Naive thymus-derived CD4-positive, alpha-beta T cell (primary cell): ENCODE results near the gene ZCCHC8. TPM values are rescaled to one million over a fixed set of nuclear protein-coding genes. Genes with fewer than 3 reads are reported as not detected.
A peak's percentile ranks its signal among the peaks of the same experiment; 100 is the strongest.

ENCODE experiments used
- ATAC-seq: fragments of 150-1000 bp; cut with Tn5 transposase; 2 replicates; pipeline ENCODE4 v1.10.0; 2021; ENCODE audit warnings: mild to moderate bottlenecking, moderate library complexity
- CTCF ChIA-PET: fragments of 350-600 bp; sonication (Branson Sonifier 250); formaldehyde crosslinking; loops from one replicate; lab custom pipeline; 2021; ENCODE audit warnings: antibody characterized with exemption; lab: Charles Lee
- POLR2A ChIA-PET: fragments of 350-600 bp; sonication (Branson Sonifier 250); formaldehyde crosslinking; loops from one replicate; lab custom pipeline; 2021; ENCODE audit warnings: antibody characterized with exemption, inconsistent platforms; lab: Charles Lee
- DNase-seq, 9 donors: peaks; one replicate each; pipeline versions ENCODE4 v3.0.0 to v3.0.0-alpha.2; 2020 to 2022; ENCODE audit warnings: mixed read lengths in 1 of 9
- H3K27ac ChIP-seq: one replicate; pipeline ENCODE4 v1.7.0; 2013; ENCODE audit warnings: mild to moderate bottlenecking, low read depth, low read length, moderate library complexity
- H3K27me3 ChIP-seq, 2 donors: one replicate each; pipeline ENCODE4 v1.7.0; 2013; ENCODE audit warnings: low read length in 2 of 2, mild to moderate bottlenecking in 2 of 2, moderate library complexity in 2 of 2; ENCODE audit not compliant: control insufficient read depth in 2 of 2, insufficient read depth in 2 of 2
- H3K36me3 ChIP-seq, 3 experiments: 1 replicate in 2 of 3; 2 replicates in 1 of 3; pipeline ENCODE4 v1.7.0; 2013; ENCODE audit warnings: low read length in 3 of 3, mild to moderate bottlenecking in 3 of 3, moderate library complexity in 1 of 3; ENCODE audit not compliant: insufficient read depth in 3 of 3, control insufficient read depth in 2 of 3
- H3K4me1 ChIP-seq, 2 donors: one replicate each; pipeline ENCODE4 v1.7.0; 2013; ENCODE audit warnings: low read length in 2 of 2, mild to moderate bottlenecking in 2 of 2, moderate library complexity in 1 of 2; ENCODE audit not compliant: control insufficient read depth in 2 of 2, insufficient read depth in 2 of 2
- H3K4me3 ChIP-seq: 2 replicates; pipeline ENCODE4 v1.7.0; 2013; ENCODE audit warnings: mild to moderate bottlenecking, low read length
- H3K9me3 ChIP-seq, 3 experiments: 1 replicate in 2 of 3; 2 replicates in 1 of 3; pipeline ENCODE4 v1.7.0; 2013; ENCODE audit warnings: low read length in 3 of 3; ENCODE audit not compliant: control insufficient read depth in 2 of 3
- H3K27ac Mint-ChIP-seq, 9 donors: one replicate each; pipeline ENCODE4 v1.8.0; 2020 to 2022; ENCODE audit warnings: mixed read lengths in 9 of 9, mild to moderate bottlenecking in 8 of 9, moderate library complexity in 5 of 9, inconsistent platforms in 2 of 9
- H3K27me3 Mint-ChIP-seq, 5 donors: one replicate each; pipeline ENCODE4 v1.8.0; 2021 to 2022; ENCODE audit warnings: mixed read lengths in 5 of 5, mild to moderate bottlenecking in 1 of 5
- H3K36me3 Mint-ChIP-seq, 5 donors: one replicate each; pipeline ENCODE4 v1.8.0; 2020 to 2022; ENCODE audit warnings: mixed read lengths in 5 of 5, mild to moderate bottlenecking in 3 of 5, inconsistent platforms in 1 of 5
- H3K4me1 Mint-ChIP-seq, 7 donors: one replicate each; pipeline ENCODE4 v1.8.0; 2020 to 2022; ENCODE audit warnings: mixed read lengths in 7 of 7, mild to moderate bottlenecking in 3 of 7, inconsistent platforms in 1 of 7
- H3K4me3 Mint-ChIP-seq, 10 donors: one replicate each; pipeline ENCODE4 v1.8.0; 2020 to 2022; ENCODE audit warnings: mild to moderate bottlenecking in 10 of 10, mixed read lengths in 10 of 10, moderate library complexity in 6 of 10, inconsistent platforms in 2 of 10
- H3K9me3 Mint-ChIP-seq, 11 donors: one replicate each; pipeline ENCODE4 v1.8.0; 2020 to 2022; ENCODE audit warnings: mixed read lengths in 11 of 11, mild to moderate bottlenecking in 4 of 11, inconsistent platforms in 1 of 11, moderate library complexity in 1 of 11
- intact Hi-C, 2 donors: fragments of 100-400 bp; cut with micrococcal nuclease; formaldehyde crosslinking; loops; one replicate each; pipeline ENCODE4 v1.15.1; 2023
- polyA plus RNA-seq, 2 donors: library from polyadenylated mRNA; unstranded; fragments of 300-500 nt; fragmentation: Illumina TruSeq; gene quantifications; one replicate each; pipeline ENCODE4 v1.2.3, GENCODE V29; 2021
- total RNA-seq, 6 experiments: library from RNA in 5 of 6; stranded (reverse) in 5 of 6; gene quantifications; 1 replicate in 5 of 6; 2 replicates in 1 of 6; pipeline ENCODE4 v1.2.3 and lab custom pipeline; 2021 to 2026

Gene ZCCHC8
- total and polyA plus RNA-seq, 7 experiments from 2014 or later, result 10.6 to 54.0 (median 45.1) TPM

GRCh38 chr12:122423258-122424165 is 77.2 kb downstream of the ZCCHC8 start:
- Mint-ChIP-seq H3K36me3 (peaks cover 0 to 2% (median 0%) of the 10 kb centered on the region in 5 donors), H3K4me3 (peak overlapping the region; percentile 80 to 94 (median 89)), H3K9me3 (no peaks in the 10 kb centered on the region), H3K27ac (peak overlapping the region; percentile 76 to 91 (median 84)), H3K4me1 (peaks cover 16 to 30% (median 26%) of the 10 kb centered on the region in 7 donors), H3K27me3 (peaks cover 0 to 3% (median 0%) of the 10 kb centered on the region in 5 donors)
- Histone ChIP-seq H3K4me1 (peaks cover 17 to 20% of the 10 kb centered on the region in 2 donors), H3K4me3 (peak overlapping the region; percentile 71), H3K36me3 (no peaks in the 10 kb centered on the region), H3K27ac (peak overlapping the region; percentile 56), H3K27me3 (no peaks in the 10 kb centered on the region), H3K9me3 (no peaks in the 10 kb centered on the region)
- ATAC-seq (no peak), DNase-seq (peak in 2 of 9 donors; percentile 2 to 5)
- intact Hi-C loops, result loop anchor here (2.0 kb wide), 2 partner anchors 29 to 103 kb away; partner anchors contain the start of genes KNTC1 (in 1 of the 2) and RSRC2 (in 1 of the 2)
- ChIA-PET CTCF (interaction anchor here (0.8 to 1.5 kb wide), 4 partner anchors 17 to 48 kb away, joined by 3 to 7 read pairs (median 5); no protein-coding TSS in a partner anchor), POLR2A (interaction anchor here (0.5 to 1.2 kb wide), 4 partner anchors 10 to 29 kb away, joined by 3 to 7 read pairs (median 4); no protein-coding TSS in a partner anchor)

DNA sequence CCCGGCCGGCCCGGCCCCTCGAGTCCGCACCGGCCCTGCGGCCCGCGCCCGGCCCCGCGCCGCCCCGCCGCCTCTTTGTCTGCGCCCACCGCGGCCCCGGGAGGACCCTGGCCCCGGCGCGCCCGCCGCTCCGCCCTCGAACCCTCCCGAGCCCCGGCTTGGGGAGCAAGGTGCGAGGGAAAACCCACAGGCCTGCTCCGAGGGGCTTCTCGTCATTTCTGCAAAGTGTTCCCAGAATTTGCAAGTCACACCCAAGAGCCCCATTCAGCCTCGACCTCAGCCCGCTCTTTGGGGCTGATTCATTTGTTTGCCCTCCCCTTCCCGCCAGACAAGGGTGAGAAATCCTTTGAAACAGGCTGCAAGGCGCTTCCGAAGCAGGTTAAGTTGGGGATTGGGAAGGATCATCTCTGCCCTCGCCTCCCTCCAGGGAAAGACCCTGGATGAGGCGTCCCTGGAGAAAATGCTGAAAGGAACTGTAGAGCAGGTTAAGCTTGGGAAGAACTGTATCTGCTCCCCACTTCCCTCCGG is 77.9 kb downstream of the ZCCHC8 start:
- peak in 5 of 9 donors; percentile 7 to 43 (median 11) for DNase-seq
- Histone ChIP-seq H3K27ac (peak overlapping the region; percentile 56), H3K36me3 (no peaks in the 10 kb centered on the region), H3K9me3 (no peaks in the 10 kb centered on the region), H3K4me1 (peaks cover 17 to 20% of the 10 kb centered on the region in 2 donors), H3K27me3 (no peaks in the 10 kb centered on the region), H3K4me3 (peak overlapping the region; percentile 71)
- peaks cover 0 to 3% (median 0%) of the 10 kb centered on the region in 5 donors for H3K27me3 Mint-ChIP-seq
- H3K4me1 Mint-ChIP-seq, result peaks cover 21 to 36% (median 33%) of the 10 kb centered on the region in 7 donors
- H3K36me3 Mint-ChIP-seq, result peaks cover 0 to 5% (median 2%) of the 10 kb centered on the region in 5 donors
- ChIA-PET POLR2A (interaction anchor here (0.5 to 1.2 kb wide), 4 partner anchors 10 to 30 kb away, joined by 3 to 7 read pairs (median 4); no protein-coding TSS in a partner anchor), CTCF (interaction anchor here (0.6 to 1.6 kb wide), 5 partner anchors 17 to 50 kb away, joined by 3 to 7 read pairs (median 5); no protein-coding TSS in a partner anchor)
- H3K9me3 Mint-ChIP-seq, result no peaks in the 10 kb centered on the region
- intact Hi-C loops, result loop anchor here (1.0 to 2.0 kb wide), 6 partner anchors 23 to 104 kb away; partner anchors contain the start of genes KNTC1 (in 1 of the 2), RSRC2 (in 1 of the 2) and ZCCHC8 (in 1 of the 2)
- H3K27ac Mint-ChIP-seq, result peak overlapping the region; percentile 62 to 90 (median 83)
- ATAC-seq, result no peak
- H3K4me3 Mint-ChIP-seq, result peak overlapping the region; percentile 80 to 94 (median 89)

DNA sequence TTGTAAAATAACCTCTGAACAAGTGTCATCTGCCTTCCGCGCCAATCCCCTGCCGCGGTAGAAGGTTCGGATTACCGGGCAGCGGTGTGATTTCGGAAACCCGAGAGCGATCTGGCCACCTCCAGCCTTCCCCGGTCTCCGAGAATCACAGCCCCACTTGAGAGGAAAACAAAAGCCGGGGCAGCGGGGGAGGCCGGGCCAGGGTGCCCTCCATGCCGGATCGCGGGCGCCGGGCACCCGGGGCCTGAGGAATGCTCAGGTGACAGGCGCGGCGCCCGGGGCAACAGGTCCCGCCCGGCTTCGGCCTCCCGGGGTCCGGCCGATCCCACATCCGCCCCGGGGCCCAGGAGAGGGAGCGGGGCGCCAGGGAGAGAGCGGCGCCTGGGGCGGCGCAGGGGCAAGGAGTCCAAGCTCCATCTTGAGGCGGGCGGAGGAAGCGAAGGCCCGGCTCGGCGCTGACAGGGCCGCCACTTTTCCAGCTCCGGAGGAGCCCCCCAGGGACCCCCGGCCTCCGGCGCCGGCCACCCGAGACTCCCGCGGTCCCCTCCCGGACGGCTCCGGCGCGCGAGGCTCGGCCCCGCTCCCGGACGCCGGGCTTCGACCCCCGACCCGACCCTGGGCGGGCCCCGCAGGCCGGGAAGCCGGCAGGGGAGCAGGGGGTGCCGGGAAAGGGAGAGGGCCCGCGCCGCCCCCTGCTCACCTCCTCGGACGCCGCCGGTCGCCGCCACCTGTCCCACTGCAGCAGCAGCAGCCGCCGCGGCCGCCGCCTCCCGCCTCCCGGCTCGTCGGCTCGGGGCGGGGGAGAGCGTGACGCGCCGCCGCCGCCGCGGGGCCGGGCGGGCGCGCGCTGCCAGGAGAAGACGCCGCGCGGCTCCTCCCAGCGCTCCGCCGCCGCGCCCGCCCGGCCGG is 78.7 kb downstream of the ZCCHC8 start, which contains the start of gene CLIP1:
CLIP1 (minus strand) TSS at position 849 of the 909 bp plus-strand sequence. CDS start 42,217 bp downstream, outside the sequence.
- Mint-ChIP-seq H3K9me3 (no peaks in the 10 kb centered on the region), H3K27ac (peak within 1 kb of the TSS; percentile 83 to 93 (median 91)), H3K4me1 (peaks cover 23 to 39% (median 35%) of the 10 kb centered on the region in 7 donors), H3K4me3 (peak within 1 kb of the TSS; percentile 91 to 97 (median 92)), H3K27me3 (no peaks in the 10 kb centered on the region), H3K36me3 (peaks cover 0 to 6% (median 5%) of the 10 kb centered on the region in 5 donors)
- H3K9me3 ChIP-seq, result no peaks in the 10 kb centered on the region
- intact Hi-C loops, result loop anchor here (1.0 to 2.0 kb wide), 9 partner anchors 9 to 196 kb away; partner anchors contain the start of genes DIABLO (in 1 of the 2), KNTC1 (in 1 of the 2), RSRC2 (in 1 of the 2) and ZCCHC8 (in 1 of the 2)
- H3K36me3 ChIP-seq, result no peaks in the 10 kb centered on the region
- H3K4me1 ChIP-seq, result peaks cover 17 to 20% of the 10 kb centered on the region in 2 donors
- H3K27me3 ChIP-seq, result no peaks in the 10 kb centered on the region
- ATAC-seq (peak; percentile 84), DNase-seq (peak; percentile 40 to 73 (median 57))
- CTCF ChIA-PET, result interaction anchor here (0.6 to 2.0 kb wide), 4 partner anchors 23 to 51 kb away, joined by 3 to 9 read pairs (median 4); no protein-coding TSS in a partner anchor
- peak within 1 kb of the TSS; percentile 90 for H3K27ac ChIP-seq
- peak within 1 kb of the TSS; percentile 71 for H3K4me3 ChIP-seq
- POLR2A ChIA-PET, result interaction anchor here (1.0 to 1.4 kb wide), 2 partner anchors 12 to 23 kb away, joined by 3 to 4 read pairs; no protein-coding TSS in a partner anchor

Other genes starting within 250 kb of the ZCCHC8 start
- gene VPS33A, start 234.4 kb downstream of the ZCCHC8 start, total RNA-seq, result 10 to 100 TPM; 19.9 to 34.5 (median 31.4) TPM
- 10 to 100 TPM; 18.0 to 28.3 TPM for gene VPS33A, start 234.4 kb downstream of the ZCCHC8 start, polyA plus RNA-seq
- 10 to 100 TPM; 54.7 to 89.3 (median 65.1) TPM for gene CLIP1, start 78.3 kb downstream of the ZCCHC8 start, total RNA-seq
- 10 to 100 TPM; 13.6 to 25.8 TPM for gene CLIP1, start 78.3 kb downstream of the ZCCHC8 start, polyA plus RNA-seq
- gene RSRC2, start 26.0 kb upstream of the ZCCHC8 start, total RNA-seq, result 100 to 1,000 TPM in 4 of 5 experiments, 10 to 100 TPM in 1; 89.7 to 249 (median 139) TPM
- gene RSRC2, start 26.0 kb upstream of the ZCCHC8 start, polyA plus RNA-seq, result 10 to 100 TPM; 32.1 to 56.1 TPM
- gene KNTC1, start 26.3 kb upstream of the ZCCHC8 start, total RNA-seq, result 100 to 1,000 TPM in 1 of 5 experiments, 10 to 100 TPM in 4; 24.5 to 102 (median 31.0) TPM
- 1 to 10 TPM; 4.0 to 5.2 TPM for gene KNTC1, start 26.3 kb upstream of the ZCCHC8 start, polyA plus RNA-seq
- gene HCAR2, start 202.4 kb upstream of the ZCCHC8 start, total RNA-seq, result 10 to 100 TPM in 1 of 5 experiments, 1 to 10 TPM in 1, under 1 TPM in 1, not detected in 2; 0.22 to 11.9 (median 1.5) TPM
- not detected for gene HCAR2, start 202.4 kb upstream of the ZCCHC8 start, polyA plus RNA-seq
- gene HCAR3, start 215.9 kb upstream of the ZCCHC8 start, total RNA-seq, result 10 to 100 TPM in 1 of 5 experiments, 1 to 10 TPM in 1, under 1 TPM in 1, not detected in 2; 0.22 to 24.6 (median 3.2) TPM
- gene HCAR3, start 215.9 kb upstream of the ZCCHC8 start, polyA plus RNA-seq, result not detected
- gene HCAR1, start 229.9 kb upstream of the ZCCHC8 start, total RNA-seq, result 1 to 10 TPM in 1 of 5 experiments, under 1 TPM in 1, not detected in 3; 0.12 to 2.8 TPM
- gene HCAR1, start 229.9 kb upstream of the ZCCHC8 start, polyA plus RNA-seq, result not detected